ENCODE measurements around the gene SLC6A6. TPM values are rescaled to one million over a fixed set of nuclear protein-coding genes. Genes with fewer than 3 reads are reported as not detected.

The SLC6A6 gene
- total RNA-seq, 1 donor: 33.2 TPM

DNA sequence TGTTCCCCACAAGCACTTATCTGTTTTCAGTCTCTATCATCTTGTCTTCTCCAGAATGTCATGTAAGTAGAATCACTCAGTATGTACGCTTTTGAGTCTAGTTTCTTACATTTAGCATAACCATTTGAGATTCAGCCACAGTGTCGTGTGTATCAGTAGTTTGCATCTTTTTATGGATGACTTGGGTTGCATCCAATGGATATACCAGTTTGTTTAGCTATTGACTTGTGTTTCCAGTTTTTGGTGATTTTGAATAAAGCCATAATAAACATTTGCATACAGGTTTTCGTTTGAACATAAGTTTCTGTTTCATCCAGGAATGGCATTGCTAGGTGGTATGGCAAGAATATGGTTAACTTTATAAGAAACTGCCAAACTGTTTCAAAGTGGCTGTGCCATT, 125.7 kb downstream of the SLC6A6 start:
- TF ChIP-seq, protein P1, sequence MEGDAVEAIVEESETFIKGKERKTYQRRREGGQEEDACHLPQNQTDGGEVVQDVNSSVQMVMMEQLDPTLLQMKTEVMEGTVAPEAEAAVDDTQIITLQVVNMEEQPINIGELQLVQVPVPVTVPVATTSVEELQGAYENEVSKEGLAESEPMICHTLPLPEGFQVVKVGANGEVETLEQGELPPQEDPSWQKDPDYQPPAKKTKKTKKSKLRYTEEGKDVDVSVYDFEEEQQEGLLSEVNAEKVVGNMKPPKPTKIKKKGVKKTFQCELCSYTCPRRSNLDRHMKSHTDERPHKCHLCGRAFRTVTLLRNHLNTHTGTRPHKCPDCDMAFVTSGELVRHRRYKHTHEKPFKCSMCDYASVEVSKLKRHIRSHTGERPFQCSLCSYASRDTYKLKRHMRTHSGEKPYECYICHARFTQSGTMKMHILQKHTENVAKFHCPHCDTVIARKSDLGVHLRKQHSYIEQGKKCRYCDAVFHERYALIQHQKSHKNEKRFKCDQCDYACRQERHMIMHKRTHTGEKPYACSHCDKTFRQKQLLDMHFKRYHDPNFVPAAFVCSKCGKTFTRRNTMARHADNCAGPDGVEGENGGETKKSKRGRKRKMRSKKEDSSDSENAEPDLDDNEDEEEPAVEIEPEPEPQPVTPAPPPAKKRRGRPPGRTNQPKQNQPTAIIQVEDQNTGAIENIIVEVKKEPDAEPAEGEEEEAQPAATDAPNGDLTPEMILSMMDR (IDR thresholded peaks at IDR 0.05; ENCODE audit: insufficient read depth, low read depth, low read length): no peak
- DNase-seq (ENCODE audit: low read depth): no peak
- H3K4me3 ChIP-seq (ENCODE audit: low read depth, low read length): no peak overlapping the region

DNA sequence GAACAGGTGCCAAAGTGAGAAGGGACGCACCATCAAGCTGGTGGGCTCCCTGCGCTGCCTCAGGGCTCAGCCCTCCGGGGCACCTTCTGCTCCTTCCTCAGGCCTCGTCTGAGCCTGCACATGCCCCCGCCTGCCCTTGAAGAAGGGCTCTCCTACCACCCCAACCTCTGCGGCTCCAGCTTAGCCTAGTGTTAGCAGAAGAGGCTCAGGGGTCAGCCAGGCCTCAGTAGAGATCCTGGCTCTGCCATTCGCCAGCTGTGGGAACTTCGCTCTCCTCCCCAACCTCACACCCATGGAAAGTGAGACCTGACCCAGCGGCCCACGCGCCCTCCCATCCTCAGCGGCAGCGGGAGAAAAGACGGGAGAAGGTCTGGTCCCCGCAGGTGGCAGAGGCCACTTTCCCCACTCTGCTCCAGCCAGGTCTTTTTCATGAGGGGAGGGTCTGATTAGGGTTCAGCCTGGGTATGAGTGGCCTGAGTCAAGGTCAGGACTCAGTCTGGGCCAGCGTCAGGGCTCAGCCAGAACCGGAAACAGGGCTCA, 129.5 kb downstream of the SLC6A6 start:
- TF ChIP-seq, protein P1 (IDR thresholded peaks at IDR 0.05; ENCODE audit: insufficient read depth, low read depth, low read length): no peak
- DNase-seq (ENCODE audit: low read depth): no peak
- no peak overlapping the region for H3K4me3 ChIP-seq (ENCODE audit: low read depth, low read length)

DNA sequence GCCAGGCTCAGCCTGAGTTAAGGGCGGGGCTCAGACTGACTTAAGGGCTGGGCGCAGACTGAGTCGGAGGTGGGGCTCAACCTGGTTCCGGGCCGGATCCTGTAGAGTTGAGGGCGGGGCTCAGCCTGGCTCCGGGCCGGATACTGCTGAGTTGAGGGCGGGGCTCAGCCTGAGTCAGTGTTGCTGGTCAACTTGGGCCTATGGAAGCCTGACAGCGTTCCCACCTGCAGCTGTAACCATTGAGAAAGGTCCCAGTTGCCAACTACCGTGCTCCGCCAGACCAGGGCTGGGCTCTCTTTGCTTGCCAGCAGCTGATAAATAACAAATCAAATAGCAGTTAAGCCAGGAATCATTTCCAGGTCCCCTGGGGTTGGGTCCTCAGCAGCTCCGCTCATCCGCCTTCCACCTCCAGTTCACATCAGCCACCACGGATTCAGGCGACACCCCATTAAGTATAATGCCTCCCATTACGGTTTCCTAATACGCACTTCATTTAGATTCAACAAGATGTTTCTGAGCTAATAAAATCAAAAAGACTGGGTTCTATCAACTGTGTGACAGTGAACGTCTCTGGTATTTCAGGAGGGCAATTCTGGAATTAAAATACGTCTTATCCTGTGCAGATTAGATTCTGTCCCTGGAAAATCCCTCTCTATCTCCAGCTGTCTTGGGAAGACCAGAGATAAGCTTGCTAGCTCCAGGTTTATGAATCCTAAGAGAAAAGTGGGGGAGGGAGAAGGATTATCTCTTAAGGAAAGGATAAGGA, 130.5 kb downstream of the SLC6A6 start:
- no peak overlapping the region for H3K4me3 ChIP-seq (ENCODE audit: low read depth, low read length)
- TF ChIP-seq, protein P1 (IDR thresholded peaks at IDR 0.05; ENCODE audit: insufficient read depth, low read depth, low read length): no peak
- peak; percentile 31 for DNase-seq (ENCODE audit: low read depth)

DNA sequence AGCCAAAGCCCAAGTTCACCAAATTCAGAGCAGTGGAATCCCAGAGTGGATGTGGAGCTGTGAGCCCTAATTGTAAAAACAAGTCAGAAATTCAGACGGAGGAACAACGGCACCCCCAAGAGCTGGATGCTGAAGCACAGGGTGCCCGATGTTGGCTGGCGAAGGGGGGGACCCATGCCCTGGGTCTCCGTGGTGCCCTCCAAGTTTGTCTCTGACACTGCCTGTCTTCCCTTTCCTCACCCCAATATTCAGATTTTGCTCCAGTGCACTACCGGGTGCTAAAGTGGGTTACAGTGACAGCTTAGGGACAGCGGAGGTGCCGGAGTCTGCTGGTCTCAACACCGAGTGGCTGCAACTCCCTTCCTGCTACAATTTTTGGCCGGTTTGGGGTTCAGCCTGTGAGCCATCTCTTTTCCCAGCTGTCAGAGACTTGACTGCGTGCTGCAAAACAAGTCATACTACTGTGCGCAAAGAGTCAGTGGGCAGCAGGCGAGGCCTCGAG, 131.1 kb downstream of the SLC6A6 start:
- DNase-seq (ENCODE audit: low read depth): no peak
- TF ChIP-seq, protein P1 (IDR thresholded peaks at IDR 0.05; ENCODE audit: insufficient read depth, low read depth, low read length): no peak
- H3K4me3 ChIP-seq (ENCODE audit: low read depth, low read length): no peak overlapping the region

DNA sequence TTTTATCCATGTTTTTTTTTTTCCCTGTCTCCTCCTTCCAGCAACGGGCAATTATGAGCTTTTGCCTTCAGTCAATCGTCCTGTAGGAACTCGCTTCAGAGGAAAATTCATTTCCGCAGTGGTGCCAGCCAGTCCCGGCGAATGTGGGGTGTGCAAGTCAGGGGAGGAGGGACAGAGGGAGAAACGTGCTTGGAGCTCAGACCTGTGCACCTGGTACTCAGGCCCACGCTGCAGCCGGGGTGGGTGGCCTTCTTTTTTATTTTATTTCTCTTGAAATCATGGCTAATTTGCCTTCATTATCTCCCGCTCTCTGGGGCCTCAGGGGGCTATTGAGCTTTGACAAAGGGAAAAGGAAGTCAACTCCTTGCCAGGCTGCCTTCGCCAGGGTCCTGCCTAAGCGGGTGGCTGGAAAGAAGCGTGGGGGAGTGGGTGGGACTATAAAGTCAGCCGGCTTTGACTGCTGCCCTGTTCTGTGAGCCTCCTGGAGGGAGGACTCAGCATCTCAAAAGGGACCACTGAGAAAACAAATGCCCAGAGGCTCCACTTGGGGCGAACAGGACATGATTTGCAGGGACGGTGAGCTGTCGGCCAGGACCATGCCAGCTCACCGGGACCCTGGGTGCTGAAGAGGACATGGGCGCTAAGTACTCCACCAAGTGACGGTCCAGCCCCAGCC, 132.2 kb downstream of the SLC6A6 start:
- no peak overlapping the region for H3K4me3 ChIP-seq (ENCODE audit: low read depth, low read length)
- no peak for DNase-seq (ENCODE audit: low read depth)
- TF ChIP-seq, protein P1 (IDR thresholded peaks at IDR 0.05; ENCODE audit: insufficient read depth, low read depth, low read length): no peak

DNA sequence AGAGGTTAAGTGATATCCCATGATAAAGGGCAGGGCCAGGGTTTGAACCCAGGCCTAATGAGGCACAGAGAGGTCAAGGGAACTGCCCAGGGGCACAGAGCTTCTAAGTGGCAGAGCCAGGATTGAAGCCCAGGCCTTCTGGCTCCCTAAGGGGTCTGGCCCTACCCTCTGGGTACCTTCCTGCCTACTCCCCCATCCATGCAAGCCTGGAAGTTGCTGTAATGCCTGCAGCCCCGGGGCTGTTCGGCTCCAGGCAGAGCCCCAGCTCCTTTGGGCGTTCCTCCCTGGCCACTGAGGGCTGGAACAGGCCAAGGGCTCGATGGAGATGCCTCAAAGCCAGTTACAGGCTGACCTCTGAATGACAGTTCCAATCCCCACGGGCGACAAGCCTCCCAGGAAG, 133.2 kb downstream of the SLC6A6 start:
- no peak overlapping the region for H3K4me3 ChIP-seq (ENCODE audit: low read depth, low read length)
- TF ChIP-seq, protein P1 (IDR thresholded peaks at IDR 0.05; ENCODE audit: insufficient read depth, low read depth, low read length): no peak
- no peak for DNase-seq (ENCODE audit: low read depth)

Data from fibroblast of villous mesenchyme (primary cell).